IMR-90 (cell line): Measurements from ENCODE around the gene RNF213. TPM values are rescaled to one million over a fixed set of nuclear protein-coding genes. Genes with fewer than 3 reads are reported as not detected.

Experiments used
- ATAC-seq: fragments of 200-7000 bp; cut with Tn5 transposase; 2 replicates; pipeline ENCODE4 v1.9.1; 2020; ENCODE audit warnings: low read depth, mild to moderate bottlenecking, moderate library complexity
- BruUV-seq: library from RNA; stranded (reverse); fragments of 400-500 nt; replicated peaks from 2 replicates; lab custom pipeline; 2021; lab: Mats Ljungman, UMichigan
- CTCF ChIA-PET: fragments of 300-600 bp; formaldehyde crosslinking; extraction: SDS; loops from one replicate; lab custom pipeline; 2021; ENCODE audit warnings: antibody characterized with exemption; lab: Yijun Ruan, JAX
- POLR2A ChIA-PET: fragments of 300-600 bp; sonication (Branson Sonifier 250); formaldehyde crosslinking; loops from one replicate; lab custom pipeline; 2022; ENCODE audit warnings: antibody characterized with exemption; ENCODE audit not compliant: unreplicated experiment; lab: Charles Lee
- DNase-seq: peaks from one replicate; pipeline ENCODE4 v3.0.0; 2013
- H2AFZ ChIP-seq: replicated peaks from 2 replicates; pipeline ENCODE3; 2013; ENCODE audit warnings: low read length, mild to moderate bottlenecking; ENCODE audit not compliant: poor library complexity
- H2AK5ac ChIP-seq: 2 replicates; pipeline ENCODE4 v1.6.1; 2013; ENCODE audit warnings: low read depth, low read length, inconsistent platforms
- H2AK9ac ChIP-seq: replicated peaks from 2 replicates; pipeline ENCODE3; 2013; ENCODE audit warnings: mild to moderate bottlenecking, low read depth, low read length, moderate library complexity; ENCODE audit not compliant: poor library complexity
- H2BK120ac ChIP-seq: 2 replicates; pipeline ENCODE4 v1.6.1; 2013; ENCODE audit warnings: low read depth, low read length, inconsistent platforms
- H2BK15ac ChIP-seq: 3 replicates; pipeline ENCODE4 v1.6.1; 2013; ENCODE audit warnings: low read depth, low read length, inconsistent platforms
- H2BK20ac ChIP-seq: 2 replicates; pipeline ENCODE4 v1.6.1; 2013; ENCODE audit warnings: low read depth, mild to moderate bottlenecking, inconsistent platforms, low read length, moderate library complexity
- H2BK5ac ChIP-seq: 2 replicates; pipeline ENCODE4 v1.6.1; 2013; ENCODE audit warnings: mild to moderate bottlenecking, low read depth, low read length, inconsistent platforms; ENCODE audit not compliant: poor library complexity, severe bottlenecking
- H3K14ac ChIP-seq: replicated peaks from 2 replicates; pipeline ENCODE4 v1.6.1; 2013; ENCODE audit warnings: low read depth, low read length, inconsistent platforms
- H3K18ac ChIP-seq: 2 replicates; pipeline ENCODE4 v1.6.1; 2013; ENCODE audit warnings: low read depth, low read length, control low read depth
- H3K23ac ChIP-seq: 2 replicates; pipeline ENCODE4 v1.6.1; 2013; ENCODE audit warnings: low read depth, low read length, inconsistent platforms
- H3K27ac ChIP-seq: 2 replicates; pipeline ENCODE4 v1.5.1; 2013; ENCODE audit warnings: mild to moderate bottlenecking, control low read depth, low read length; ENCODE audit not compliant: insufficient read depth
- H3K27me3 ChIP-seq: 2 replicates; pipeline ENCODE4 v1.6.1; 2013; ENCODE audit warnings: low read length; ENCODE audit not compliant: control insufficient read depth, insufficient read depth
- H3K36me3 ChIP-seq: 2 replicates; pipeline ENCODE4 v1.6.1; 2013; ENCODE audit warnings: low read length, mixed read lengths; ENCODE audit not compliant: control insufficient read depth, insufficient read depth
- H3K4ac ChIP-seq: 2 replicates; pipeline ENCODE4 v1.6.1; 2013; ENCODE audit warnings: low read depth, low read length, inconsistent platforms
- H3K4me1 ChIP-seq: 2 replicates; pipeline ENCODE4 v1.6.1; 2013; ENCODE audit warnings: low read length, mixed read lengths; ENCODE audit not compliant: control insufficient read depth, insufficient read depth
- H3K4me2 ChIP-seq: 2 replicates; pipeline ENCODE4 v1.6.1; 2013; ENCODE audit warnings: low read depth, mild to moderate bottlenecking, control low read depth, low read length, moderate library complexity
- H3K4me3 ChIP-seq: 2 replicates; pipeline ENCODE4 v1.5.1; 2013; ENCODE audit warnings: low read depth, mild to moderate bottlenecking, control low read depth, low read length, moderate library complexity; ENCODE audit not compliant: insufficient read depth
- H3K56ac ChIP-seq: 2 replicates; pipeline ENCODE4 v1.6.1; 2013; ENCODE audit warnings: low read length, inconsistent platforms; ENCODE audit not compliant: insufficient read depth; ENCODE audit errors: extremely low read depth
- H3K79me1 ChIP-seq, 2 experiments: 2 replicates each; pipeline ENCODE4 v1.6.1; 2013; ENCODE audit warnings: low read length in 2 of 2, inconsistent platforms in 1 of 2, low read depth in 1 of 2
- H3K9ac ChIP-seq: 2 replicates; pipeline ENCODE4 v1.6.1; 2013; ENCODE audit warnings: low read depth, low read length, control low read depth
- H3K9me1 ChIP-seq: 2 replicates; pipeline ENCODE4 v1.6.1; 2013; ENCODE audit warnings: low read length, inconsistent platforms; ENCODE audit not compliant: insufficient read depth
- H3K9me3 ChIP-seq: 2 replicates; pipeline ENCODE4 v1.6.1; 2013; ENCODE audit warnings: low read length; ENCODE audit not compliant: control insufficient read depth, insufficient read depth
- H4K20me1 ChIP-seq: 2 replicates; pipeline ENCODE4 v1.6.1; 2013; ENCODE audit warnings: low read length, inconsistent platforms; ENCODE audit not compliant: insufficient read depth
- H4K5ac ChIP-seq: 2 replicates; pipeline ENCODE4 v1.6.1; 2013; ENCODE audit warnings: mild to moderate bottlenecking, low read depth, low read length, control low read depth
- H4K8ac ChIP-seq, 2 experiments: 2 replicates each; pipeline ENCODE4 v1.6.1; 2013; ENCODE audit warnings: low read depth in 2 of 2, low read length in 2 of 2, control low read depth in 1 of 2, inconsistent platforms in 1 of 2
- H4K91ac ChIP-seq: 2 replicates; pipeline ENCODE4 v1.6.1; 2013; ENCODE audit warnings: low read depth, low read length, inconsistent platforms; ENCODE audit not compliant: insufficient read depth
- BHLHE40 ChIP-seq: fragments of 150-350 bp; IDR thresholded peaks from 2 replicates; pipeline ENCODE4 v1.6.1; 2016; ENCODE audit warnings: mild to moderate bottlenecking, low read depth, low read length
- CEBPB ChIP-seq: IDR thresholded peaks from 2 replicates; pipeline ENCODE4 v1.6.1; 2012; ENCODE audit warnings: low read depth, low read length, improper control_type of control experiment
- CHD1 ChIP-seq: IDR thresholded peaks from 2 replicates; pipeline ENCODE4 v1.6.1; 2012; ENCODE audit warnings: low read depth, low read length, improper control_type of control experiment
- CTCF ChIP-seq: conservative IDR thresholded peaks from 2 replicates; pipeline ENCODE4 v1.5.1; 2012; ENCODE audit warnings: mild to moderate bottlenecking, low read depth, low read length, improper control_type of control experiment
- ELK1 ChIP-seq: fragments of 150-350 bp; IDR thresholded peaks from 2 replicates; pipeline ENCODE4 v1.6.1; 2016; ENCODE audit warnings: low read depth, mild to moderate bottlenecking, low read length, moderate library complexity, borderline replicate concordance
- FOS ChIP-seq: fragments of 150-350 bp; IDR thresholded peaks from 2 replicates; pipeline ENCODE4 v1.6.1; 2016; ENCODE audit warnings: low read depth, low read length
- MAFK ChIP-seq: IDR thresholded peaks from 2 replicates; pipeline ENCODE4 v1.6.1; 2012; ENCODE audit warnings: low read depth, low read length, improper control_type of control experiment
- MAZ ChIP-seq: IDR thresholded peaks from 2 replicates; pipeline ENCODE4 v1.6.1; 2012; ENCODE audit warnings: low read depth, mild to moderate bottlenecking, low read length, improper control_type of control experiment, moderate library complexity, borderline replicate concordance
- MXI1 ChIP-seq: IDR thresholded peaks from 2 replicates; pipeline ENCODE4 v1.6.1; 2012; ENCODE audit warnings: low read depth, mild to moderate bottlenecking, low read length, moderate library complexity, borderline replicate concordance
- NFE2L2 ChIP-seq: fragments of 150-350 bp; IDR thresholded peaks from 2 replicates; pipeline ENCODE4 v1.6.1; 2016; ENCODE audit warnings: low read depth, mild to moderate bottlenecking, low read length
- POLR2A ChIP-seq: IDR thresholded peaks from 2 replicates; pipeline ENCODE4 v1.6.1; 2012; ENCODE audit warnings: mild to moderate bottlenecking, low read depth, low read length
- RAD21 ChIP-seq: IDR thresholded peaks from 2 replicates; pipeline ENCODE4 v1.6.1; 2012; ENCODE audit warnings: low read length, improper control_type of control experiment
- RCOR1 ChIP-seq: IDR thresholded peaks from 2 replicates; pipeline ENCODE4 v1.6.1; 2012; ENCODE audit warnings: mild to moderate bottlenecking, low read length, improper control_type of control experiment; ENCODE audit not compliant: insufficient replicate concordance
- RFX5 ChIP-seq: IDR thresholded peaks from 2 replicates; pipeline ENCODE4 v1.8.0; 2012; ENCODE audit warnings: low read depth, mild to moderate bottlenecking, low read length, moderate library complexity
- SMC3 ChIP-seq: fragments of 150-350 bp; IDR thresholded peaks from 2 replicates; pipeline ENCODE4 v1.6.1; 2016; ENCODE audit warnings: low read depth, mild to moderate bottlenecking, antibody characterized with exemption, low read length, moderate library complexity
- USF2 ChIP-seq: fragments of 150-350 bp; IDR thresholded peaks from 2 replicates; pipeline ENCODE4 v1.6.1; 2017; ENCODE audit warnings: mild to moderate bottlenecking, antibody characterized with exemption, low read length, low read depth
- WGBS, 2 experiments: methylation state at CpG; one replicate each; pipeline versions ENCODE4 v1.1.5 to v1.1.7; 2013; ENCODE audit warnings: missing lambda C conversion rate in 2 of 2; ENCODE audit not compliant: insufficient read length in 1 of 2; ENCODE audit errors: extremely low coverage in 2 of 2; 5-methylcytosine and 5-hydroxymethylcytosine counted together
- dilution Hi-C: fragments of 300-500 bp; cut with HindIII; formaldehyde crosslinking; loops from one replicate; pipeline ENCODE4 v1.14.3; 2018; ENCODE audit warnings: low sequenced_read_pairs; ENCODE audit not compliant: unreplicated experiment
- in situ Hi-C: fragments of 300-500 bp; cut with MboI; formaldehyde crosslinking; loops from 3 replicates; pipeline ENCODE4 v1.14.3; 2019; ENCODE audit warnings: low sequenced_read_pairs, inconsistent platforms, mixed read lengths
- intact Hi-C: fragments of 100-400 bp; cut with micrococcal nuclease; formaldehyde crosslinking; loops from 2 replicates; pipeline ENCODE4 v1.10.0; 2022
- polyA plus RNA-seq, 3 experiments: library from polyadenylated mRNA; depleted of rRNA; stranded (reverse); fragments of >200 nt; gene quantifications; 2 replicates each; pipeline ENCODE4 v1.2.3, GENCODE V29; 2012; ENCODE audit warnings: low replicate concordance in 1 of 3
- total RNA-seq: library from RNA; depleted of rRNA; stranded (reverse); fragments of >200 nt; gene quantifications from 2 replicates; pipeline ENCODE4 v1.2.3, GENCODE V29; 2012

RNF213 gene
- total and polyA plus RNA-seq, 2 of the 4 experiments (the other 2 are of a cell fraction) = 23.4 to 36.0 TPM

- Histone ChIP-seq H2AFZ (no peak overlapping the region), H3K14ac (no peak overlapping the region), H3K4ac (no peak overlapping the region), H4K20me1 (no peaks in the 10 kb centered on the region; the same call in 1 of the 2 replicates), H3K9me1 (peaks cover 5% of the 10 kb centered on the region), H3K23ac (no peak overlapping the region), H3K56ac (no peak overlapping the region), H2BK20ac (no peak overlapping the region), H3K4me1 (no peaks in the 10 kb centered on the region), H3K9ac (no peak overlapping the region), H4K91ac (no peak overlapping the region), H3K4me3 (no peak overlapping the region), H3K27ac (no peak overlapping the region), H4K8ac (no peak overlapping the region), H3K36me3 (peaks cover 79% of the 10 kb centered on the region), H3K27me3 (no peaks in the 10 kb centered on the region), H2AK9ac (no peak overlapping the region), H4K5ac (no peak overlapping the region), H2BK15ac (no peak overlapping the region), H2AK5ac (no peak overlapping the region), H2BK5ac (no peak overlapping the region), H3K4me2 (no peak overlapping the region), H3K79me1 (peaks cover 8 to 13% of the 10 kb centered on the region in 2 experiments; a peak in 2 of 4 replicates), H2BK120ac (no peak overlapping the region), H3K9me3 (no peaks in the 10 kb centered on the region; the same call in 1 of the 2 replicates), H3K18ac (no peak overlapping the region)
- no peak for TF ChIP-seq CEBPB
- no peak for TF ChIP-seq MAFK
- no peak for TF ChIP-seq RAD21
- TF ChIP-seq CHD1 = no peak
- TF ChIP-seq MXI1 = no peak
- no peak for TF ChIP-seq RCOR1
- no peak for TF ChIP-seq RFX5
- no peak for TF ChIP-seq CTCF
- no peak for TF ChIP-seq USF2
- TF ChIP-seq SMC3 = no peak
- no peak for TF ChIP-seq FOS
- TF ChIP-seq BHLHE40 = no peak
- no peak for TF ChIP-seq NFE2L2
- TF ChIP-seq POLR2A = no peak
- no peak for TF ChIP-seq ELK1
- no peak for TF ChIP-seq MAZ
- WGBS, 2 experiments = no CpG with 5 or more reads among the region's 6 CpGs
- dilution Hi-C loops (no loop called here), in situ Hi-C loops (no loop called here), intact Hi-C loops (no loop called here)
- ChIA-PET CTCF (no interaction called here), POLR2A (no interaction called here)
- ATAC-seq = no peak
- no TSS peak for BruUV-seq
- DNase-seq = no peak
These were observed 34.0 kb downstream of the RNF213 start for GRCh38 chr17:80294653-80295052.
